Spinal cord (tissue), 10 donors: Measurements from ENCODE around the gene SIAE. TPM values are rescaled to one million over a fixed set of nuclear protein-coding genes. Genes with fewer than 3 reads are reported as not detected.

Source experiments
- DNase-seq, 6 donors: peaks; one replicate each; pipeline versions ENCODE4 v3.0.0 to v3.0.0-alpha.2; 2013 to 2015; ENCODE audit warnings: low spot score in 6 of 6, low read depth in 4 of 6
- H3K27ac ChIP-seq: one replicate; pipeline ENCODE4 v1.5.1; 2013; ENCODE audit warnings: low read depth, low read length, control low read depth
- H3K27me3 ChIP-seq: one replicate; pipeline ENCODE4 v1.6.1; 2013; ENCODE audit warnings: low read length; ENCODE audit not compliant: control insufficient read depth, insufficient read depth
- H3K36me3 ChIP-seq: one replicate; pipeline ENCODE4 v1.6.1; 2013; ENCODE audit warnings: low read length; ENCODE audit not compliant: control insufficient read depth, insufficient read depth
- H3K4me1 ChIP-seq: one replicate; pipeline ENCODE4 v1.6.1; 2013; ENCODE audit warnings: low read length; ENCODE audit not compliant: control insufficient read depth, insufficient read depth
- H3K4me3 ChIP-seq: one replicate; pipeline ENCODE4 v1.5.1; 2013; ENCODE audit warnings: low read depth, low read length, control low read depth
- H3K9me3 ChIP-seq: one replicate; pipeline ENCODE4 v1.6.1; 2013; ENCODE audit warnings: low read length; ENCODE audit not compliant: control insufficient read depth, insufficient read depth
- WGBS: methylation state at CpG from one replicate; pipeline ENCODE4 v1.1.5; 2013; ENCODE audit warnings: missing lambda C conversion rate; ENCODE audit not compliant: insufficient coverage; 5-methylcytosine and 5-hydroxymethylcytosine counted together
- long read RNA-seq, 4 donors: transcript quantifications; one replicate each; lab custom pipeline, GENCODE V29; 2026
- polyA plus RNA-seq, 2 donors: library from polyadenylated mRNA; unstranded; fragments of 120-200 nt; gene quantifications; one replicate each; pipeline ENCODE4 v1.2.1, GENCODE V29; 2013; ENCODE audit not compliant: insufficient read length in 2 of 2
- total RNA-seq, 2 donors: library from RNA; depleted of rRNA in 1 of 2; stranded (reverse); fragments of 120-200 nt in 1 of 2; fragments of >200 nt in 1 of 2; gene quantifications; one replicate each; pipeline versions ENCODE4 v1.2.3 to v1.2.4, GENCODE V29; 2013 to 2014
- donor health status: healthy.

SIAE gene
- total RNA-seq (10 to 100 TPM; 17.0 to 31.1 TPM), polyA plus RNA-seq (10 to 100 TPM; 29.9 to 30.3 TPM)
- long read RNA-seq, donor 1, full-length matches to known transcripts = 7 of 7 reads
- long read RNA-seq, donor 1, partial matches to known transcripts = 0 of 7 reads
- long read RNA-seq, donor 1, other reads (novel, unspliced or antisense) = 0 of 7 reads
- long read RNA-seq, donor 2, full-length matches to known transcripts = 1 of 1 reads
- long read RNA-seq, donor 2, partial matches to known transcripts = 0 of 1 reads
- long read RNA-seq, donor 2, other reads (novel, unspliced or antisense) = 0 of 1 reads
- long read RNA-seq, donor 3, full-length matches to known transcripts = 3 of 3 reads
- long read RNA-seq, donor 3, partial matches to known transcripts = 0 of 3 reads
- long read RNA-seq, donor 3, other reads (novel, unspliced or antisense) = 0 of 3 reads
- long read RNA-seq, donor 4, full-length matches to known transcripts = 2 of 2 reads
- long read RNA-seq, donor 4, partial matches to known transcripts = 0 of 2 reads
- long read RNA-seq, donor 4, other reads (novel, unspliced or antisense) = 0 of 2 reads

DNA sequence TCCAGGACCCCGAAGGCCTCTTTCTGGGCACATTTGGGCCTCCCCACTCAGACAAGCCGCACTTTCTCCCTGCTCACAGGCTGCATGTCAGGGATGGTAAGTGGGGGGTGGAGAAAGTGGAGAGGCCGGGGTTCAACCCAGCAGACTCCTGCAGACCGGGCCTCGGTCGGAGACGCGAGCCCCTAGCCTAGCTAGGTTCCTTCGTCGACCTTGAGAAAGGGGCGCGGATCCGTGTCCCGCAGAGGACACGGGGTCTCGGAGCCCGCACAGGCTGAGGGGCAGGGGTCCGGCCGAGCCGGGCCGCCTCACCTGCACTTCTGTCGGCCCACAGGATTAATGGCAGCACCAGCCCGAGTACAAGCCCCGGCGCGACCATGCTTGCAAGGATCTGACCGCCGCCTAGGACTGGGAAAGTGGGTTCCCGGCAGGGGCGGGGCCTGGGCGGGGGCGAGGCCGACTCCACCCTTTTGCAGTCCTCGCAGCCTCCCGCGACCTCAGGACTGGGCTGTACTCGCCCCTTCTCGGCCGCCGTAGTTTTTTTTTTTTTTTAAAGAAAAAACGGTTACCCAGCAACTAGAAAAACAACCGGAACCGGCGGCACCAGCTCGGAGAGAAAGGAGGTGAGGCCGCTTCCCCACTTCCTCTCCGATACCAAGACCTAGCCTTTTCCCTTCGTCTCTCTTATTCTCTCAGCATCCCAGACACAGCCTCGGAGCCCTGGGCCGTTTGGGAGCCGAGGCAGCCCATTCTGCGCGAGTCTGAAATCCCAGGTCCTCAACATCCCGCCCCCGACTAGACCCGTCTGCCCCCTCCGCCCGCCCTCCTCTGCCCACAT is at the start of gene SIAE, which contains the start of gene SPA17:
SIAE (minus strand) TSS at position 407 of the 835 bp plus-strand sequence; CDS start at position 376, 31 bp downstream.
SPA17 (plus strand) TSS at position 572 of the 835 bp plus-strand sequence. CDS start 1,361 bp downstream, outside the sequence.
- Histone ChIP-seq H3K27ac (peak within 1 kb of the TSS; percentile 76), H3K36me3 (no peaks in the 10 kb centered on the region), H3K4me1 (peaks cover 15% of the 10 kb centered on the region), H3K27me3 (no peaks in the 10 kb centered on the region), H3K9me3 (no peaks in the 10 kb centered on the region), H3K4me3 (peak within 1 kb of the TSS; percentile 80)
- 0% methylated on average over 53 of the region's 58 CpGs for WGBS
- peak; percentile 86 to 97 (median 92) for DNase-seq

- Histone ChIP-seq H3K36me3 (no peaks in the 10 kb centered on the region), H3K4me3 (no peak overlapping the region), H3K27ac (no peak overlapping the region), H3K9me3 (no peaks in the 10 kb centered on the region), H3K27me3 (peaks cover 54% of the 10 kb centered on the region), H3K4me1 (peaks cover 25% of the 10 kb centered on the region)
- WGBS = 72% methylated on average over 2 of the region's 6 CpGs
- DNase-seq = no peak
Observed at GRCh38 chr11:124722176-124722575, 48.6 kb upstream of the SIAE start.

DNA sequence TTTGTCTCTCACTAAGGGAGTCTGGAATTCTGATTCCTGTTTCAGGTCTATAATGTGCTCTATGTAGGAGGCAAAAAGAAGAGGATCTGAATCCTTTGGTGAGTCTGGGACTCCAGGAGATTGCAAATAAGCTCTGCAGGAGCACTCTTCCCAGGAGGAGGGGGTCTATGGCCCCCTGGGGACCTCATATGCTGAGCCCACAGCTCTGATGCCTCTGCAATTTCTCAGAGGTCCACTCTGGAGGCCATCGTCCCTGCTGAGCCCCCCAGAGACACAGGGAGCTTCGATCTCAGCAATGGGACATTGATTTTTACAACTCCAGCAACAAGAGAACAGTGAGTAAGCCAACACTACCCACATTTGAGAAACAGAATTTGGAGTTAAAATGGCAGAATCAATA is 46.0 kb upstream of the SIAE start:
- H3K4me3 ChIP-seq = no peak overlapping the region
- H3K27ac ChIP-seq = no peak overlapping the region
- peak in 1 of 6 donors; percentile 13 for DNase-seq
- H3K9me3 ChIP-seq = no peaks in the 10 kb centered on the region
- peaks cover 46% of the 10 kb centered on the region for H3K27me3 ChIP-seq
- 13% methylated on average over 1 of the region's 2 CpGs for WGBS
- peaks cover 17% of the 10 kb centered on the region for H3K4me1 ChIP-seq
- no peaks in the 10 kb centered on the region for H3K36me3 ChIP-seq

DNA sequence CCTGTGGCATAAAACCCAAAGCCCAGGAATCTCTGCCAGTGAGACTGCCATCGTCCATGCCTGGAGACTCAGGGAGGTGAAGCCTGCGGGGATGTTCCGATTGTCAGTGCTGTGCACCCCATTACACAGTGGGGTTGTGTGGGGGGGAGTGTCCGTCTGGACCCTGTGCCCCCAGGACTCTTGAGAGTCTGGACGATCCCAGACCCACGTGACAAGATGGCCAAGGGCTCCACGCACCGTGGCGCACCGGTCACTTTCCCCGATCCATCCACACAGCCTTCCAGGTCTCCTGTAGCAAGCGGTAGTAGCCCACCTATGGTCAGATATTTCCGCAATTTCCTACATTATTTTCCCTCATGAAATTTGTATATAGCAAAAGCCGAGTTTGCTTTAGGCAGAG is 45.3 kb upstream of the SIAE start:
- Histone ChIP-seq H3K27me3 (peaks cover 44% of the 10 kb centered on the region), H3K9me3 (no peaks in the 10 kb centered on the region), H3K4me3 (no peak overlapping the region), H3K36me3 (no peaks in the 10 kb centered on the region), H3K4me1 (peaks cover 17% of the 10 kb centered on the region), H3K27ac (no peak overlapping the region)
- WGBS = 17% methylated on average over 8 of the region's 14 CpGs
- DNase-seq = no peak

GRCh38 chr11:124717786-124718651 is 44.5 kb upstream of the SIAE start:
- peaks cover 42% of the 10 kb centered on the region for H3K27me3 ChIP-seq
- whole genome bisulfite sequencing = under 1% methylated on average over 39 of the region's 45 CpGs
- H3K27ac ChIP-seq = no peak overlapping the region
- no peaks in the 10 kb centered on the region for H3K36me3 ChIP-seq
- peak in 2 of 6 donors; percentile 66 to 76 for DNase-seq
- peaks cover 17% of the 10 kb centered on the region for H3K4me1 ChIP-seq
- H3K4me3 ChIP-seq = peak overlapping the region; percentile 28
- H3K9me3 ChIP-seq = no peaks in the 10 kb centered on the region

DNA sequence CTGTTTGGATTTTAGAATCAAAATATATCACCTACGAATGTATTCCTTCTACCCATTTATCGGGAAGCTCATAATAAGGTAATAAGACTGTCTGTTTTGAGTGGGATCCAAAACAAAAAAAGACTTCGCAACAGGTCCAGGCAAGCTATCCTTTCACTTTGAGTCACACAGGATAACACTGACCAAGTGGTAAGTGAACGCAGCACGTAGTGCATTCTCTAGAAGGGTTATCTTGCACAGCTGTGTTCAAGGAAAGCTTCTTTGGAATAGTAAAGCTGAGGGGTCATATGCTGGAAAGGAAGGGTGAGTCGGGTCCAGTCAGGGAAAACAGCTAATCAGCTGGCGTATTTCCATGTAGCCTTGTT is 43.9 kb upstream of the SIAE start:
- Histone ChIP-seq H3K27me3 (peaks cover 39% of the 10 kb centered on the region), H3K9me3 (no peaks in the 10 kb centered on the region), H3K4me3 (no peak overlapping the region), H3K27ac (no peak overlapping the region), H3K4me1 (peaks cover 17% of the 10 kb centered on the region), H3K36me3 (no peaks in the 10 kb centered on the region)
- 74% methylated on average over 5 of the region's 7 CpGs for WGBS
- DNase-seq = no peak

DNA sequence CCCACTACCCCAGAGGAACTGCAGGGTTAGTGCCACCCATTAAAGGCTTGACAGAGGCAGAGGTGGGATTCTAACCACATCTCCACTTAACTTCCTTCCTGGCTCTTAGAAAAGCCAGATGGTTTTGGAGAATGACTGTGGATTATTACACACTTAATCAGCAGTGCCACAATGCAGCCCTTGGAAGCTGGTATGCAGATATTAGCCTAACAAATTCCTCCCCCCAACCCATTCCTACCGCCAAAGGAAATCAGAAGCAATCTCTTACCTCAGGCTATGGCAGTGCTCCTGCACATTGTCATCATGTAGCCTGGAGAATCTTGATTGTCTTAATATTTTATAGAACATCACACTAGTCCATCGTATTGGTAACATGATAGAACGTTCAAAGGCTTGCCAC is 43.1 kb upstream of the SIAE start:
- WGBS = no CpG with 5 or more reads among the region's 3 CpGs
- no peaks in the 10 kb centered on the region for H3K36me3 ChIP-seq
- peaks cover 17% of the 10 kb centered on the region for H3K4me1 ChIP-seq
- H3K27me3 ChIP-seq = peaks cover 38% of the 10 kb centered on the region
- no peak for DNase-seq
- H3K27ac ChIP-seq = no peak overlapping the region
- H3K4me3 ChIP-seq = no peak overlapping the region
- no peaks in the 10 kb centered on the region for H3K9me3 ChIP-seq

- H3K27me3 ChIP-seq = no peaks in the 10 kb centered on the region
- H3K4me3 ChIP-seq = no peak overlapping the region
- WGBS = no CpG with 5 or more reads among the region's 3 CpGs
- no peaks in the 10 kb centered on the region for H3K36me3 ChIP-seq
- H3K4me1 ChIP-seq = no peaks in the 10 kb centered on the region
- no peaks in the 10 kb centered on the region for H3K9me3 ChIP-seq
- DNase-seq = no peak
- no peak overlapping the region for H3K27ac ChIP-seq
Observed at GRCh38 chr11:124712392-124712791, 38.9 kb upstream of the SIAE start.

DNA sequence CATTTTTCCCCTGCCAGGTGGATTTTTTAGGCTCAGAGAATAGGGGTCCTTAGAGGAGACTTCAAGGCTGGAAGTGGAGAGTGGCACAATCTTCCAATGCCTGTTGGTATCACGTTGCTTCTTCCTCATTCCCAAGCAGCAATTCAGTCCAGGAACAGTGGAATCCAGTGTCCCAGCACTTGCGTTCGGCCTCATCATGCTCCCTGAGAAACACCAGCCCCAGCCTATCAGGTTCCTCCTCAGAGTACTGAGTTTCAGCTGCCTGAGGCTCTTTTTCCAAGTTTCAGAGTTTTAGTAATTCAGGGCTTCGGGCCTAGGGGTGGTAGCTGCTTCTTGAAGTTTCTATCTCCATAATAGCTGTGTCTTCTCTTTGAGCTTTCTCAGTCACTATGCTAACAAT is 34.3 kb upstream of the SIAE start:
- WGBS = 92% methylated on average over 3 of the region's 4 CpGs
- Histone ChIP-seq H3K4me1 (no peaks in the 10 kb centered on the region), H3K36me3 (no peaks in the 10 kb centered on the region), H3K4me3 (no peak overlapping the region), H3K27ac (no peak overlapping the region), H3K27me3 (no peaks in the 10 kb centered on the region), H3K9me3 (no peaks in the 10 kb centered on the region)
- no peak for DNase-seq
